Loucy (cell line): ENCODE measurements around the gene CADM1.

Experiments used
- H2AFZ ChIP-seq: fragments of 200-600 bp; sonication (generic); 2 replicates; pipeline ENCODE4 v1.6.0; 2016; ENCODE audit warnings: antibody characterized with exemption, mild to moderate bottlenecking, low read length, moderate library complexity
- H3F3A ChIP-seq: fragments of 200-600 bp; 2 replicates; pipeline ENCODE4 v1.6.0; 2016; ENCODE audit warnings: antibody characterized with exemption, low read depth, mild to moderate bottlenecking
- H3K27me3 ChIP-seq: fragments of 200-600 bp; sonication (generic); 2 replicates; pipeline ENCODE4 v1.6.1; 2014; ENCODE audit warnings: low read length, mild to moderate bottlenecking; ENCODE audit not compliant: insufficient read depth, poor library complexity, severe bottlenecking
- H3K36me3 ChIP-seq: fragments of 200-600 bp; sonication (generic); 2 replicates; pipeline ENCODE4 v1.6.1; 2016; ENCODE audit warnings: low read length; ENCODE audit not compliant: insufficient read depth
- H3K4me1 ChIP-seq: fragments of 200-600 bp; sonication (generic); 2 replicates; pipeline ENCODE4 v1.5.1; 2014; ENCODE audit warnings: low read length, mild to moderate bottlenecking; ENCODE audit not compliant: insufficient read depth, poor library complexity, severe bottlenecking
- H3K4me2 ChIP-seq: fragments of 200-600 bp; sonication (generic); 2 replicates; pipeline ENCODE4 v1.6.0; 2014; ENCODE audit warnings: antibody characterized with exemption, low read length, low read depth, mild to moderate bottlenecking; ENCODE audit not compliant: poor library complexity, severe bottlenecking
- H3K4me3 ChIP-seq: fragments of 200-600 bp; sonication (generic); 2 replicates; pipeline ENCODE4 v1.5.1; 2014; ENCODE audit warnings: low read length, mild to moderate bottlenecking, mixed read lengths; ENCODE audit not compliant: poor library complexity, severe bottlenecking
- H3K79me2 ChIP-seq: fragments of 200-600 bp; sonication (generic); 2 replicates; pipeline ENCODE4 v1.6.1; 2014; ENCODE audit warnings: low read length; ENCODE audit not compliant: insufficient read depth
- H3K9ac ChIP-seq: fragments of 200-600 bp; sonication (generic); 2 replicates; pipeline ENCODE4 v1.6.0; 2014; ENCODE audit warnings: mild to moderate bottlenecking, low read depth, low read length, moderate library complexity; ENCODE audit not compliant: poor library complexity, severe bottlenecking
- H3K9me2 ChIP-seq: fragments of 200-600 bp; sonication (generic); replicated peaks from 2 replicates; pipeline ENCODE4 v1.6.1; 2016; ENCODE audit warnings: low read depth, low read length, mixed read lengths
- H3K9me3 ChIP-seq: fragments of 200-600 bp; sonication (generic); 2 replicates; pipeline ENCODE4 v1.6.1; 2014; ENCODE audit warnings: mild to moderate bottlenecking, antibody characterized with exemption, low read length, low read depth; ENCODE audit not compliant: insufficient read depth
- H4K20me1 ChIP-seq: fragments of 200-600 bp; sonication (generic); 2 replicates; pipeline ENCODE4 v1.6.0; 2014; ENCODE audit warnings: antibody characterized with exemption, low read length, mild to moderate bottlenecking; ENCODE audit not compliant: insufficient read depth, poor library complexity, severe bottlenecking
- CTCF ChIP-seq: fragments of 200-600 bp; sonication (generic); conservative IDR thresholded peaks from 2 replicates; pipeline ENCODE4 v1.5.1; 2014; ENCODE audit warnings: mild to moderate bottlenecking, antibody characterized with exemption, low read length
- EZH2phosphoT487 ChIP-seq: fragments of 200-600 bp; IDR thresholded peaks from 2 replicates; pipeline ENCODE4 v1.6.1; 2018; ENCODE audit warnings: antibody characterized with exemption, mild to moderate bottlenecking, moderate library complexity, borderline replicate concordance

The CADM1 gene

DNA sequence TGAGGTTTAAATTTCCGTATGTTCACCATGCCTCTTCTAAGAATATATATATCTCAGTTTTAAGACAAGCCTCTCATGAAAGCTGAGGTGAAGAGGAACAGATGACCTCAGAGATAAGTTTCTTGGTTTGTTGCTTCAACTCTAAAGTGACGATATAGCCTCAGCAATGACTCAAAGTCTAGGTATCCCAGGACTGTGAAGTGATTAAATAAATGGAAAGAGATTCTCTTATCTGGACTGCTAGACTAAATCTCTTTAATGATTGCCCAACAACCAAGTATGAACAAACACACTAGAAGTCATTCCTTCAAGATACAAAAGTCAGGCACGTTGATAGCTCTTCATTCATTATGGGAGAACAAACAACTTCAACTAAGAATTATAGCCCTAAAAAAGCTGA, 15.3 kb downstream of the CADM1 start:
- no peaks in the 10 kb centered on the region for H3K9me3 ChIP-seq
- no peak overlapping the region for H2AFZ ChIP-seq
- no peaks in the 10 kb centered on the region for H4K20me1 ChIP-seq
- no peak overlapping the region for H3K4me3 ChIP-seq
- H3K79me2 ChIP-seq, result no peaks in the 10 kb centered on the region
- H3F3A ChIP-seq, result no peaks in the 10 kb centered on the region
- no peaks in the 10 kb centered on the region for H3K9me2 ChIP-seq
- no peak overlapping the region for H3K4me2 ChIP-seq
- no peaks in the 10 kb centered on the region for H3K27me3 ChIP-seq
- no peaks in the 10 kb centered on the region for H3K4me1 ChIP-seq
- no peaks in the 10 kb centered on the region for H3K36me3 ChIP-seq
- TF ChIP-seq EZH2phosphoT487 (no peak), CTCF (no peak)
- H3K9ac ChIP-seq, result no peak overlapping the region

GRCh38 chr11:115481528-115481927, 22.7 kb downstream of the CADM1 start:
- H3K36me3 ChIP-seq, result no peaks in the 10 kb centered on the region
- no peaks in the 10 kb centered on the region for H4K20me1 ChIP-seq
- no peak overlapping the region for H2AFZ ChIP-seq
- no peak overlapping the region for H3K4me3 ChIP-seq
- H3K9ac ChIP-seq, result no peak overlapping the region
- H3K4me2 ChIP-seq, result no peak overlapping the region
- no peaks in the 10 kb centered on the region for H3K4me1 ChIP-seq
- no peaks in the 10 kb centered on the region for H3K79me2 ChIP-seq
- no peaks in the 10 kb centered on the region for H3K27me3 ChIP-seq
- H3K9me2 ChIP-seq, result no peaks in the 10 kb centered on the region
- no peaks in the 10 kb centered on the region for H3F3A ChIP-seq
- no peaks in the 10 kb centered on the region for H3K9me3 ChIP-seq
- TF ChIP-seq EZH2phosphoT487 (no peak), CTCF (no peak)

DNA sequence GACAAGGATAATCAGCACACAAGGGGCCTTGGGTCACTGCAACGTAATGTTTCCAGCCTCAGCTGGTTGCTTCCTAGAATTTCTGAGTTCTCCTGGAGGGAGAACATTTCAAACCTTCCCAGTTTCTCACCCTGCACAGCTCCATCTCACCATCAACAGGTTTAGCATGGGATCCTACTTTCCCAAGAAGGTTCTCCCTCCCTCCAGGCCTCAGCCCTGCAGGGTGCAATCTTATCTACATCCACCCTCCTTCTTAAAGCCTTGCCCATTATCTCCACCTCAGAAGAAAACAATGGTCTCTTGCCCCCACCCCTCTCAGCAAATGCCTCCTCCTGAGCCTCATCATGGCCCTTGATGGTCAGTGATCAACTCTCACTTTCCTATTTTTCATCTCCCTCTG, 23.6 kb downstream of the CADM1 start:
- no peak for TF ChIP-seq CTCF
- TF ChIP-seq EZH2phosphoT487, result no peak
- Histone ChIP-seq H3F3A (no peaks in the 10 kb centered on the region), H3K4me3 (no peak overlapping the region), H3K4me1 (no peaks in the 10 kb centered on the region), H4K20me1 (no peaks in the 10 kb centered on the region), H3K79me2 (no peaks in the 10 kb centered on the region), H3K4me2 (no peak overlapping the region), H3K36me3 (no peaks in the 10 kb centered on the region), H3K9me2 (no peaks in the 10 kb centered on the region), H2AFZ (no peak overlapping the region), H3K9me3 (no peaks in the 10 kb centered on the region), H3K9ac (no peak overlapping the region), H3K27me3 (no peaks in the 10 kb centered on the region)
